Endothelial cell of umbilical vein (primary cell): Measurements from ENCODE around the gene INHBE. TPM values are rescaled to one million over a fixed set of nuclear protein-coding genes. Genes with fewer than 3 reads are reported as not detected.

Experiments
- BruUV-seq: library from RNA; stranded (reverse); fragments of 400-500 nt; replicated peaks from 2 replicates; lab custom pipeline; 2021; lab: Mats Ljungman, UMichigan
- CTCF ChIA-PET: fragments of 300-600, 350-600 bp; sonication (Branson Sonifier 250); formaldehyde crosslinking; loops from one replicate; lab custom pipeline; 2021; ENCODE audit warnings: antibody characterized with exemption, inconsistent platforms; lab: Charles Lee
- POLR2A ChIA-PET: fragments of 300-600, 350-600 bp; sonication (Branson Sonifier 250); formaldehyde crosslinking; loops from one replicate; lab custom pipeline; 2021; ENCODE audit warnings: antibody characterized with exemption, inconsistent platforms; lab: Charles Lee
- DNase-seq: peaks from one replicate; pipeline ENCODE4 v3.0.0-alpha.2; 2011; ENCODE audit warnings: low read depth, low spot score
- FAIRE-seq: peaks from 2 replicates; lab custom pipeline; 2011; peaks lifted over from hg19 to GRCh38; lab: Jason Lieb, UNC
- H2AFZ ChIP-seq: 2 replicates; pipeline ENCODE4 v1.6.0; 2012; ENCODE audit warnings: low read depth, low read length, control low read depth, inconsistent platforms
- H3K27ac ChIP-seq: 2 replicates; pipeline ENCODE4 v1.5.1; 2011; ENCODE audit warnings: low read depth, mild to moderate bottlenecking, control low read depth, low read length, moderate library complexity; ENCODE audit not compliant: insufficient read depth
- H3K27me3 ChIP-seq, 2 experiments: 2 replicates each; pipeline versions ENCODE4 v1.6.0 to v1.6.1; 2011; ENCODE audit warnings: low read length in 2 of 2, mixed read lengths in 1 of 2; ENCODE audit not compliant: control insufficient read depth in 2 of 2, insufficient read depth in 2 of 2
- H3K36me3 ChIP-seq, 2 experiments: 2 replicates in 1 of 2; 3 replicates in 1 of 2; pipeline ENCODE4 v1.5.1; 2011; ENCODE audit warnings: low read length in 2 of 2, mild to moderate bottlenecking in 1 of 2, moderate library complexity in 1 of 2; ENCODE audit not compliant: control insufficient read depth in 2 of 2, insufficient read depth in 2 of 2; ENCODE audit errors: extremely low read depth in 1 of 2
- H3K4me1 ChIP-seq: 3 replicates; pipeline ENCODE4 v1.5.1; 2011; ENCODE audit warnings: mild to moderate bottlenecking, low read length; ENCODE audit not compliant: control insufficient read depth, insufficient read depth; ENCODE audit errors: extremely low read depth
- H3K4me2 ChIP-seq: 2 replicates; pipeline ENCODE4 v1.6.1; 2011; ENCODE audit warnings: low read length, control low read depth, mixed read lengths; ENCODE audit not compliant: insufficient read depth
- H3K4me3 ChIP-seq, 3 experiments: fragments of 200-600 bp in 1 of 3; sonication (generic), shearing (Covaris generic) in 1 of 3; replicated peaks in 1 of 3; 2 replicates each; pipeline ENCODE4 v1.5.1; 2011 to 2016; ENCODE audit warnings: control low read depth in 3 of 3, low read length in 3 of 3, mild to moderate bottlenecking in 2 of 3, inconsistent platforms in 1 of 3, low read depth in 1 of 3, moderate library complexity in 1 of 3; ENCODE audit not compliant: insufficient read depth in 1 of 3
- H3K79me2 ChIP-seq: 2 replicates; pipeline ENCODE4 v1.6.0; 2012; ENCODE audit warnings: low read length, inconsistent platforms; ENCODE audit not compliant: control insufficient read depth, insufficient read depth
- H3K9ac ChIP-seq: replicated peaks from 2 replicates; pipeline ENCODE3; 2011; ENCODE audit warnings: low read length, control low read depth; ENCODE audit not compliant: insufficient read depth; ENCODE audit errors: extremely low read depth
- H3K9me1 ChIP-seq: replicated peaks from 3 replicates; pipeline ENCODE4 v1.6.0; 2011; ENCODE audit warnings: mild to moderate bottlenecking, low read length; ENCODE audit not compliant: control insufficient read depth, insufficient read depth; ENCODE audit errors: extremely low read depth
- H3K9me3 ChIP-seq: replicated peaks from 2 replicates; pipeline ENCODE4 v1.5.1; 2012; ENCODE audit warnings: low read length, inconsistent platforms; ENCODE audit not compliant: control insufficient read depth, insufficient read depth
- H4K20me1 ChIP-seq: replicated peaks from 2 replicates; pipeline ENCODE3; 2011; ENCODE audit warnings: mild to moderate bottlenecking, low read length; ENCODE audit not compliant: control insufficient read depth, insufficient read depth; ENCODE audit errors: extremely low read depth
- CTCF ChIP-seq, 2 donors: IDR thresholded peaks; 1 replicate in 1 of 2; 2 replicates in 1 of 2; pipeline ENCODE4 v1.5.1; 2011; ENCODE audit warnings: low read length in 2 of 2, mild to moderate bottlenecking in 2 of 2, moderate library complexity in 2 of 2, control low read depth in 1 of 2, inconsistent platforms in 1 of 2, low read depth in 1 of 2; ENCODE audit not compliant: insufficient read depth in 1 of 2; ENCODE audit errors: extremely low read depth in 1 of 2
- EZH2 ChIP-seq: IDR thresholded peaks from 2 replicates; pipeline ENCODE4 v1.6.1; 2012; ENCODE audit warnings: borderline replicate concordance, low read depth, mild to moderate bottlenecking, moderate library complexity, low read length, inconsistent platforms; ENCODE audit not compliant: severe bottlenecking
- FOS ChIP-seq: IDR thresholded peaks from 2 replicates; pipeline ENCODE4 v1.6.1; 2011; ENCODE audit warnings: mild to moderate bottlenecking, low read length, moderate library complexity, borderline replicate concordance; ENCODE audit not compliant: insufficient read depth
- GATA2 ChIP-seq: IDR thresholded peaks from 2 replicates; pipeline ENCODE4 v1.7.0; 2011; ENCODE audit warnings: low read depth, mild to moderate bottlenecking, moderate library complexity, mixed read lengths, low read length; ENCODE audit not compliant: insufficient read length, insufficient read depth
- JUN ChIP-seq: IDR thresholded peaks from 2 replicates; pipeline ENCODE4 v1.6.1; 2011; ENCODE audit warnings: borderline replicate concordance, low read depth; ENCODE audit not compliant: insufficient read length, insufficient read depth
- MAX ChIP-seq: IDR thresholded peaks from 2 replicates; pipeline ENCODE4 v1.6.1; 2011; ENCODE audit not compliant: insufficient read depth, insufficient read length
- MYC ChIP-seq: IDR thresholded peaks from one replicate; pipeline ENCODE4 v1.6.1; 2011; ENCODE audit warnings: mild to moderate bottlenecking, low read depth, low read length
- POLR2A ChIP-seq: IDR thresholded peaks from 2 replicates; pipeline ENCODE4 v1.6.1; 2012; ENCODE audit warnings: low read depth, mild to moderate bottlenecking, control low read depth, low read length
- POLR2AphosphoS5 ChIP-seq: IDR thresholded peaks from 2 replicates; pipeline ENCODE4 v1.6.1; 2012; ENCODE audit warnings: low read depth, mild to moderate bottlenecking, control low read depth, low read length, moderate library complexity; ENCODE audit not compliant: insufficient read depth
- dilution Hi-C: fragments of 300-500 bp; cut with MboI; formaldehyde crosslinking; loops from one replicate; pipeline ENCODE4 v1.15.0; 2019; ENCODE audit warnings: low sequenced_read_pairs; ENCODE audit not compliant: extremely low pct_ligation_motif_present
- intact Hi-C: fragments of 100-400 bp; cut with micrococcal nuclease; formaldehyde crosslinking; loops from one replicate; pipeline ENCODE4 v1.10.0; 2022
- polyA plus RNA-seq, 4 experiments: library from polyadenylated mRNA; depleted of rRNA in 3 of 4; stranded (reverse) in 3 of 4; unstranded in 1 of 4; fragments of >200 nt; gene quantifications; 2 replicates each; pipeline versions ENCODE4 v1.2.1 to v1.2.3, GENCODE V29; 2011 to 2012; ENCODE audit warnings: missing spikeins in 1 of 4
- total RNA-seq: library from RNA; stranded (reverse); gene quantifications from 2 replicates; pipeline ENCODE4 v1.2.3, GENCODE V29; 2021

Gene INHBE
- total and polyA plus RNA-seq, 2 donors (not counting 3 experiments of a cell fraction or from before 2014, with no cell fraction given) = not detected

- Histone ChIP-seq H3K79me2 (no peaks in the 10 kb centered on the region), H3K4me2 (no peak overlapping the region), H3K4me1 (no peaks in the 10 kb centered on the region), H2AFZ (no peak overlapping the region), H4K20me1 (no peaks in the 10 kb centered on the region), H3K9me1 (no peaks in the 10 kb centered on the region), H3K4me3 (no peak overlapping the region), H3K27ac (no peak overlapping the region), H3K36me3 (peaks cover 26 to 28% of the 10 kb centered on the region in 2 experiments), H3K9ac (no peak overlapping the region), H3K9me3 (no peaks in the 10 kb centered on the region), H3K27me3 (no peaks in the 10 kb centered on the region)
- intact Hi-C loops (no loop called here), dilution Hi-C loops (no loop called here)
- no TSS peak for BruUV-seq
- ChIA-PET POLR2A (no interaction called here), CTCF (interaction anchor here (1.0 kb wide), 2 partner anchors 8 to 38 kb away, joined by 3 read pairs; partner anchors contain the start of gene GLI1)
- DNase-seq (no peak), FAIRE-seq (no peak)
- TF ChIP-seq FOS (no peak), CTCF (IDR thresholded peaks at IDR 0.05; ENCODE audit: extremely low read depth in 1 of 2, insufficient read depth in 1 of 2, low read depth in 1 of 2, low read length in 2 of 2) (no peak), POLR2A (no peak), EZH2 (no peak), GATA2 (no peak), JUN (no peak), MYC (no peak), MAX (no peak), POLR2AphosphoS5 (no peak)
Measured at GRCh38 chr12:57496822-57497221, 41.7 kb downstream of the INHBE start.
